GM23338 (cell line): Measurements from ENCODE around the gene ZNF804A.

Experiments used
- CTCF ChIP-seq, 2 experiments: fragments of 200-600 bp in 1 of 2; sonication (generic) in 1 of 2; conservative IDR thresholded peaks; 2 replicates each; pipeline versions ENCODE4 v1.5.1 to v1.6.1; 2016 to 2017; ENCODE audit warnings: antibody characterized with exemption in 2 of 2, low read depth in 2 of 2, mild to moderate bottlenecking in 2 of 2, moderate library complexity in 1 of 2
- ETS1 ChIP-seq: IDR thresholded peaks from 2 replicates; pipeline ENCODE4 v1.6.1; 2016; ENCODE audit warnings: antibody characterized with exemption
- EZH2 ChIP-seq: fragments of 200-600 bp; sonication (generic); IDR thresholded peaks from one replicate; pipeline ENCODE4 v1.8.0; 2017; ENCODE audit warnings: antibody characterized with exemption, mild to moderate bottlenecking, low read depth; ENCODE audit not compliant: unreplicated experiment
- EZH2phosphoT487 ChIP-seq: fragments of 200-600 bp; sonication (generic); IDR thresholded peaks from one replicate; pipeline ENCODE4 v1.8.1; 2018; ENCODE audit warnings: antibody characterized with exemption; ENCODE audit not compliant: unreplicated experiment
- NANOG ChIP-seq: IDR thresholded peaks from 2 replicates; pipeline ENCODE4 v1.6.1; 2016; ENCODE audit warnings: antibody characterized with exemption, borderline replicate concordance
- POLR2AphosphoS5 ChIP-seq: IDR thresholded peaks from 2 replicates; pipeline ENCODE4 v1.6.1; 2016; ENCODE audit warnings: antibody characterized with exemption, low read depth
- REST ChIP-seq: IDR thresholded peaks from one replicate; pipeline ENCODE4 v1.6.1; 2018; ENCODE audit warnings: antibody characterized with exemption; ENCODE audit not compliant: unreplicated experiment

- TF ChIP-seq EZH2phosphoT487 (no peak), EZH2 (no peak), POLR2AphosphoS5 (no peak), CTCF (conservative IDR thresholded peaks at IDR 0.05; ENCODE audit: low read depth in 2 of 2) (no peak), REST (no peak), NANOG (no peak), ETS1 (no peak)
These were observed 129.5 kb downstream of the ZNF804A start for GRCh38 chr2:184727813-184728212.
